AG09319 (cell line): ENCODE results near the gene GNG7.

Experiments used
- DNase-seq: peaks from one replicate; pipeline ENCODE4 v3.0.0-alpha.2; 2010; ENCODE audit warnings: low read depth; ENCODE audit errors: extremely low read depth
- TF ChIP-seq, protein P1 (sequence below): IDR thresholded peaks from 2 replicates; pipeline ENCODE4 v1.5.1; 2011; ENCODE audit warnings: low read depth, mild to moderate bottlenecking, inconsistent platforms, low read length, moderate library complexity

Gene GNG7

DNA sequence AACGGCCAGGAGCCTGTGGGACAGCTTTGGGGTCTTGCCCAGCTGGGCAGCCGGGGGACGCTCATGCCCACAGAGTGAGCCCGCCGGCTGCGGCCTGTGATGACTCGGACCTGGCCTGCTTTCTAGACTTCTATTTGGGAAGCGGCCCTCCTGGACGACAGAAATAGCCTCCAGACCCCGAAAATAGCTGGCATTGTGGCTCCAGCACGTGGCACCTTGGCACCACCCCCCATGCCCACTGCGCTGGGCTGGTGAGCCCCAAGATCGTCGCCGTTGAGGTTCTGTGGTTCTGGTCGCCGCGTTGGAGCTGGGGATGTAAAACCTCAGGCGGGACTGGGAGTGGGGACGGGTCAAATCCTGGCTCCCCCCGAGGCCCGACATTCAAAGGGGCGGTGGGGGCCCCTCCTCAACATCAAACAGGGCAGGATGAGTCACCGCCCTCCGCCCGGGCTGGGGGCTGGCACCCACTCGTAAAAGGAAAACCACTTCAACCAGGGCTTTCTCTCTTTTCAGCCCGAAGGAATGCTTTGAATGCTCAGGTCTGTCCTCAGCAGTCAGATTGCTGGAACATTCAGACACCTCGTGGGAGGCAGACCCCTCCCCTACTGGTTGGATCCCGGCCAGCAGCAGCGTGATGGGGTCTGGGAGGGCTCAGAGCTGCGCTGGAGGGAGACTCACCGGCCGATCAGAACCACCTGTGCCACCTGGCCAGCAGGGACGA is 184.5 kb downstream of the GNG7 start:
- TF ChIP-seq, protein P1, sequence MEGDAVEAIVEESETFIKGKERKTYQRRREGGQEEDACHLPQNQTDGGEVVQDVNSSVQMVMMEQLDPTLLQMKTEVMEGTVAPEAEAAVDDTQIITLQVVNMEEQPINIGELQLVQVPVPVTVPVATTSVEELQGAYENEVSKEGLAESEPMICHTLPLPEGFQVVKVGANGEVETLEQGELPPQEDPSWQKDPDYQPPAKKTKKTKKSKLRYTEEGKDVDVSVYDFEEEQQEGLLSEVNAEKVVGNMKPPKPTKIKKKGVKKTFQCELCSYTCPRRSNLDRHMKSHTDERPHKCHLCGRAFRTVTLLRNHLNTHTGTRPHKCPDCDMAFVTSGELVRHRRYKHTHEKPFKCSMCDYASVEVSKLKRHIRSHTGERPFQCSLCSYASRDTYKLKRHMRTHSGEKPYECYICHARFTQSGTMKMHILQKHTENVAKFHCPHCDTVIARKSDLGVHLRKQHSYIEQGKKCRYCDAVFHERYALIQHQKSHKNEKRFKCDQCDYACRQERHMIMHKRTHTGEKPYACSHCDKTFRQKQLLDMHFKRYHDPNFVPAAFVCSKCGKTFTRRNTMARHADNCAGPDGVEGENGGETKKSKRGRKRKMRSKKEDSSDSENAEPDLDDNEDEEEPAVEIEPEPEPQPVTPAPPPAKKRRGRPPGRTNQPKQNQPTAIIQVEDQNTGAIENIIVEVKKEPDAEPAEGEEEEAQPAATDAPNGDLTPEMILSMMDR, result no peak
- DNase-seq, result no peak

DNA sequence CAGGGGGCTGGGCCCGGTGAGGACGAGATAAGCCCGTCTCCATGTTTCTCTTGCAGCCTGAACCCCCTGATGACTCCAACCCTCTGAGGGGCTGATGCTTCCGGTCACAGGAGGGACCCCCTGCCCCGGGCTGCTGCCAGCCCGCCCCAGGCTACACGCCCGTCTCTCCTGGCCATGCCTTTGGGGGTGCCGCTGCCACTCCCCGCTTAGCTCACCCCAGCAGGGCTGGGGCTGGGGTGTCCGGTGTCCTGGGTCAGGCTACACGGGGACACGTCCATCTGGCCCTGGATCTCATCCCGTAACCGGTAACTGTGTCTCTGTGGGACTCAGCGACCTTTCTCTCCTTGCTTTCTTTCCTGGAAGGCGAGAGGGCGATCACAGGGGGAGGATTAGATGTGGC is 185.8 kb downstream of the GNG7 start:
- no peak for DNase-seq
- TF ChIP-seq, protein P1, result no peak

- TF ChIP-seq, protein P1, result no peak
- no peak for DNase-seq
Observed at GRCh38 chr19:2514981-2515518, 187.4 kb downstream of the GNG7 start.

DNA sequence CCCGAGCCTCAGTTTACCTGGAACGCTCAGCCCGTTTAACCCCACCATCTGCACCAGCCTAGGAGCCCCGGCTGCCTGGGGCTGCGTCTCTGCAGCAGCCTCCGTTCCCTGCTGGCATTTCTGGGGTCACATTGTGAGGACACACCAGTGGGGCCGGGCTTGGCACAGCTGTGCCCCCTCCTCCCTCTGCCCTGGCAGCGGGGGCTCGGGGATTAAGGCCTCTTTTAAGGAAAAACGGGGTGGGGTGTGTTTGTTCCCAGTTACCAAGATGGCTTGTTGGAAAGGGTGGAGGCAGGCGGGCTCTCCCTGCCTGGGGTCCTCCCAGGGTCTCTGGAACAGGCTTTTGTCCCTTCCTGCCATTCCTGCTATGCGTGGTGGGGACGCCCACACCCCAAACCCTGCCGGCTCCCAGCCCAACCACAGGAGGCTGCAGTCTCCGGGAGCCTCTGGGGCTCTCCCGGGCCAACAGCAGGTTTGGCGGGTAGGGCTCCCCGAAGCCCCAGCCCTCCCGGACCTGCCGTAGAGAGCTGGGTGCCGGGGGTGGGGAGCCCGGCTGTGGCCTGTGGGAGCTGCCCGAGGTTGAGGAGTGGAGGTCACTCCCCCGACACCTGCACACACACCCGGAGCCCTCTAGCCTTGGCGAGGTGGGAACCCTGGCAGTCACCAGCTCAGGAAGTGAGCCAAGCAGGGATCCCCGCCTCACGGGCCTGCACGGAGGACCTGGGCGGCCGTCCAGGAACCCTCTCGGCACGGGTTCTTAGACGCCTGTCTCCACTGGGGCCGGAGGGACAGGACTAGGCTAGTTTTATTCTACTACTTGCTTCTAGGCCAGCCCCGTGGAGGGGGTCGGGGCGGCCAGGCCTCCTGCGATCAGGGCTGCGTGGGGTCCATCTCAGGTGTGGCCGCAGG is 189.7 kb downstream of the GNG7 start:
- TF ChIP-seq, protein P1, result no peak
- DNase-seq, result no peak

- no peak for DNase-seq
- TF ChIP-seq, protein P1, result no peak
Observed at GRCh38 chr19:2511991-2512390, 190.5 kb downstream of the GNG7 start.

DNA sequence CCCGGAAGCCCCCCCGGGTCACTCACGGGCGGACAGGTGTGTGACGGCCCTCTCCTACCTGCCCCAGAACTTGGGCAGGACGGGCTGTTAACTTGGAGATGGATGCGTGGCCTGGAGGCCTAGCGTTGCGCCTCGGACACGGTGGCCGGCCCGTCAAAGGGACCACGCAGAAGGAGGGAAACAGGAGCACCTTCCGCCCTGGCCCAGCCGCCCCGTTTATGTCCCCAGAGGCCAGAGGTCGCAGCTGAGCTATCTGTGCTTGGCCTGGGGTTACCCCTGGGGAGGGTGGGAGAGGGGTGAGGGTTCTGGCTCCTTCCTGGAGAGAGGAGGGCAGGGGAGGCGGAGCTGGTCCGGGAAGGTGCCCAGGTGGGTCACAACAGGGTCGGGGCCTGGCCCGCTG is 190.9 kb downstream of the GNG7 start:
- no peak for DNase-seq
- TF ChIP-seq, protein P1, result no peak

- TF ChIP-seq, protein P1, result no peak
- DNase-seq, result no peak
Observed at GRCh38 chr19:2509096-2509495, 193.4 kb downstream of the GNG7 start.
